HPDE6-E6E7 (cell line): Measurements from ENCODE around the gene RNU1-2.
"Not testable (repeated sequence)": the region's sequence is repeated elsewhere in the genome, so short reads cannot be mapped to it uniquely, and the experiment has no call there.

ENCODE experiments used
- DNase-seq: peaks from one replicate; pipeline ENCODE4 v3.0.0; 2011; ENCODE audit warnings: missing footprints; ENCODE audit errors: extremely low spot score

The RNU1-2 gene

GRCh38 chr1:16888860-16889816 lies 6.6 kb upstream of the RNU1-2 start:
- peak; percentile 51 for DNase-seq

- not testable (repeated sequence) for DNase-seq
These were observed 5.2 kb upstream of the RNU1-2 start for GRCh38 chr1:16890539-16891021.

GRCh38 chr1:16891057-16891456 lies 4.7 kb upstream of the RNU1-2 start:
- DNase-seq = not testable (repeated sequence)

- DNase-seq = not testable (repeated sequence)
These were observed 2.7 kb upstream of the RNU1-2 start for GRCh38 chr1:16892978-16893525.

- not testable (repeated sequence) for DNase-seq
These were observed 2.0 kb upstream of the RNU1-2 start for GRCh38 chr1:16893796-16894195.

- DNase-seq = not testable (repeated sequence)
These were observed 1.4 kb upstream of the RNU1-2 start for GRCh38 chr1:16894338-16894737.

- DNase-seq = not testable (repeated sequence)
These were observed 565 bp upstream of the RNU1-2 start for GRCh38 chr1:16895233-16895597.

GRCh38 chr1:16896316-16897055 lies 706 bp downstream of the RNU1-2 start:
- not testable (repeated sequence) for DNase-seq

- not testable (repeated sequence) for DNase-seq
These were observed 1.9 kb downstream of the RNU1-2 start for GRCh38 chr1:16897653-16898052.

GRCh38 chr1:16898298-16898697 lies 2.5 kb downstream of the RNU1-2 start:
- DNase-seq = not testable (repeated sequence)

- not testable (repeated sequence) for DNase-seq
These were observed 3.2 kb downstream of the RNU1-2 start for GRCh38 chr1:16899020-16899419.

GRCh38 chr1:16900751-16901150 lies 5.0 kb downstream of the RNU1-2 start:
- no peak for DNase-seq

- DNase-seq = not testable (repeated sequence)
These were observed 5.6 kb downstream of the RNU1-2 start for GRCh38 chr1:16901371-16901770.

- DNase-seq = no peak
These were observed 7.3 kb downstream of the RNU1-2 start for GRCh38 chr1:16903054-16903453.

GRCh38 chr1:16903458-16903796 lies 7.6 kb downstream of the RNU1-2 start:
- DNase-seq = no peak

GRCh38 chr1:16904560-16905109 lies 8.9 kb downstream of the RNU1-2 start:
- peak; percentile 98 for DNase-seq

GRCh38 chr1:16905110-16905867 lies 9.5 kb downstream of the RNU1-2 start:
- DNase-seq = no peak

- no peak for DNase-seq
These were observed 10.3 kb downstream of the RNU1-2 start for GRCh38 chr1:16905868-16906702.

GRCh38 chr1:16906873-16907272 lies 11.1 kb downstream of the RNU1-2 start:
- no peak for DNase-seq
